ENCODE results near the gene MLIP.
"Not testable (repeated sequence)": the region's sequence is repeated elsewhere in the genome, so short reads cannot be mapped to it uniquely, and the experiment has no call there.

Gene MLIP

GRCh38 chr6:54111341-54112045 lies at the start of gene MLIP:
MLIP (plus strand) TSS chr6:54111443; CDS start chr6:54111480, 37 bp downstream.
- no peak for DNase-seq (ENCODE audit: low read depth in 3 of 3)

- no peak for DNase-seq (ENCODE audit: low read depth in 3 of 3)
Observed at GRCh38 chr6:54063228-54063539, 48.1 kb upstream of the MLIP start.

- DNase-seq (ENCODE audit: low read depth in 3 of 3) = no peak
Observed at GRCh38 chr6:54068694-54069093, 42.5 kb upstream of the MLIP start.

GRCh38 chr6:54070025-54070424 lies 41.2 kb upstream of the MLIP start:
- no peak for DNase-seq (ENCODE audit: low read depth in 3 of 3)

GRCh38 chr6:54071821-54072340 lies 39.4 kb upstream of the MLIP start:
- DNase-seq (ENCODE audit: low read depth in 3 of 3) = no peak

- no peak for DNase-seq (ENCODE audit: low read depth in 3 of 3)
Observed at GRCh38 chr6:54072635-54073313, 38.5 kb upstream of the MLIP start.

- DNase-seq (ENCODE audit: low read depth in 3 of 3) = no peak
Observed at GRCh38 chr6:54073487-54073886, 37.8 kb upstream of the MLIP start.

- DNase-seq (ENCODE audit: low read depth in 3 of 3) = no peak
Observed at GRCh38 chr6:54074109-54074508, 37.1 kb upstream of the MLIP start.

- no peak for DNase-seq (ENCODE audit: low read depth in 3 of 3)
Observed at GRCh38 chr6:54074578-54075195, 36.6 kb upstream of the MLIP start.

GRCh38 chr6:54076159-54076789 lies 35.0 kb upstream of the MLIP start:
- DNase-seq (ENCODE audit: low read depth in 3 of 3) = no peak

- not testable (repeated sequence) for DNase-seq (ENCODE audit: low read depth in 3 of 3)
Observed at GRCh38 chr6:54081499-54081898, 29.7 kb upstream of the MLIP start.

- no peak for DNase-seq (ENCODE audit: low read depth in 3 of 3)
Observed at GRCh38 chr6:54083287-54083686, 28.0 kb upstream of the MLIP start.

- no peak for DNase-seq (ENCODE audit: low read depth in 3 of 3)
Observed at GRCh38 chr6:54084231-54084630, 27.0 kb upstream of the MLIP start.

- DNase-seq (ENCODE audit: low read depth in 3 of 3) = no peak
Observed at GRCh38 chr6:54085047-54085446, 26.2 kb upstream of the MLIP start.

- no peak for DNase-seq (ENCODE audit: low read depth in 3 of 3)
Observed at GRCh38 chr6:54085541-54085940, 25.7 kb upstream of the MLIP start.

GRCh38 chr6:54086439-54086838 lies 24.8 kb upstream of the MLIP start:
- no peak for DNase-seq (ENCODE audit: low read depth in 3 of 3)

- DNase-seq (ENCODE audit: low read depth in 3 of 3) = no peak
Observed at GRCh38 chr6:54087721-54088120, 23.5 kb upstream of the MLIP start.

GRCh38 chr6:54093326-54093948 lies 17.8 kb upstream of the MLIP start:
- no peak for DNase-seq (ENCODE audit: low read depth in 3 of 3)

- DNase-seq (ENCODE audit: low read depth in 3 of 3) = no peak
Observed at GRCh38 chr6:54094293-54094692, 16.9 kb upstream of the MLIP start.

GRCh38 chr6:54094786-54095185 lies 16.5 kb upstream of the MLIP start:
- DNase-seq (ENCODE audit: low read depth in 3 of 3) = no peak

GRCh38 chr6:54095723-54096122 lies 15.5 kb upstream of the MLIP start:
- no peak for DNase-seq (ENCODE audit: low read depth in 3 of 3)

GRCh38 chr6:54096811-54097210 lies 14.4 kb upstream of the MLIP start:
- DNase-seq (ENCODE audit: low read depth in 3 of 3) = no peak

All from stimulated activated CD4-positive, alpha-beta T cell treated with anti-CD3 and anti-CD28 coated beads, TNF-alpha, amount 100 ng/mL, for 24 hours (primary cell).